PC-9 (cell line): Measurements from ENCODE around the gene NID1.

Source experiments
- EZH2 ChIP-seq: fragments of 200-600 bp; sonication (generic); IDR thresholded peaks from 2 replicates; pipeline ENCODE4 v1.8.0; 2017; ENCODE audit warnings: antibody characterized with exemption, low read depth
- TF ChIP-seq, protein P1 (sequence below): fragments of 200-600 bp; sonication (generic); conservative IDR thresholded peaks from 2 replicates; pipeline ENCODE4 v1.6.1; 2017; ENCODE audit warnings: mixed run types, antibody characterized with exemption, mild to moderate bottlenecking, moderate library complexity

DNA sequence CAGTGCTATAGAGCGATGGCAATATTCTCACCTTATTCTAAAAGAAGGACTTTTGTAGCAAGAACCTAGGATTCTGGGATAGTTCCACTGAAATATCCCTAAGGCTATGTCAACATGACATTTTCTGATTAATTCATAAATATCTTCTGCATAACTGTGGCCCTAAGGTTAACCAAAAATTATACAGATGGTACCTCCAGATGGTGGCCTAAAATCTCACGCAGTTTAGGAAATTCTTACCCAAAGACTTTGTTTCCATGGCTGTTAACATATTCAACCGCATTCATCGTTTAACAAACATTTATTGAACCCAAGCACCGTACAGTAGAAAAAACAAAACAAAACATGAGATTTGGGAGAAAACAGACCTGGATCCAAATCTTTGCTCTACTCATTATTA is 19.1 kb downstream of the NID1 start:
- TF ChIP-seq, protein P1, sequence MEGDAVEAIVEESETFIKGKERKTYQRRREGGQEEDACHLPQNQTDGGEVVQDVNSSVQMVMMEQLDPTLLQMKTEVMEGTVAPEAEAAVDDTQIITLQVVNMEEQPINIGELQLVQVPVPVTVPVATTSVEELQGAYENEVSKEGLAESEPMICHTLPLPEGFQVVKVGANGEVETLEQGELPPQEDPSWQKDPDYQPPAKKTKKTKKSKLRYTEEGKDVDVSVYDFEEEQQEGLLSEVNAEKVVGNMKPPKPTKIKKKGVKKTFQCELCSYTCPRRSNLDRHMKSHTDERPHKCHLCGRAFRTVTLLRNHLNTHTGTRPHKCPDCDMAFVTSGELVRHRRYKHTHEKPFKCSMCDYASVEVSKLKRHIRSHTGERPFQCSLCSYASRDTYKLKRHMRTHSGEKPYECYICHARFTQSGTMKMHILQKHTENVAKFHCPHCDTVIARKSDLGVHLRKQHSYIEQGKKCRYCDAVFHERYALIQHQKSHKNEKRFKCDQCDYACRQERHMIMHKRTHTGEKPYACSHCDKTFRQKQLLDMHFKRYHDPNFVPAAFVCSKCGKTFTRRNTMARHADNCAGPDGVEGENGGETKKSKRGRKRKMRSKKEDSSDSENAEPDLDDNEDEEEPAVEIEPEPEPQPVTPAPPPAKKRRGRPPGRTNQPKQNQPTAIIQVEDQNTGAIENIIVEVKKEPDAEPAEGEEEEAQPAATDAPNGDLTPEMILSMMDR, result no peak
- no peak for TF ChIP-seq EZH2
